HG03521 (cell line): ENCODE data around the gene AFG3L2.

ENCODE experiments used
- ATAC-seq: cut with Tn5 transposase; IDR thresholded peaks from one replicate; pipeline ENCODE4 v1.9.1; 2021; ENCODE audit warnings: mild to moderate bottlenecking, moderate library complexity; ENCODE audit not compliant: unreplicated experiment

The AFG3L2 gene

GRCh38 chr18:12327510-12328178 lies 49.4 kb downstream of the AFG3L2 start:
- ATAC-seq, result no peak

DNA sequence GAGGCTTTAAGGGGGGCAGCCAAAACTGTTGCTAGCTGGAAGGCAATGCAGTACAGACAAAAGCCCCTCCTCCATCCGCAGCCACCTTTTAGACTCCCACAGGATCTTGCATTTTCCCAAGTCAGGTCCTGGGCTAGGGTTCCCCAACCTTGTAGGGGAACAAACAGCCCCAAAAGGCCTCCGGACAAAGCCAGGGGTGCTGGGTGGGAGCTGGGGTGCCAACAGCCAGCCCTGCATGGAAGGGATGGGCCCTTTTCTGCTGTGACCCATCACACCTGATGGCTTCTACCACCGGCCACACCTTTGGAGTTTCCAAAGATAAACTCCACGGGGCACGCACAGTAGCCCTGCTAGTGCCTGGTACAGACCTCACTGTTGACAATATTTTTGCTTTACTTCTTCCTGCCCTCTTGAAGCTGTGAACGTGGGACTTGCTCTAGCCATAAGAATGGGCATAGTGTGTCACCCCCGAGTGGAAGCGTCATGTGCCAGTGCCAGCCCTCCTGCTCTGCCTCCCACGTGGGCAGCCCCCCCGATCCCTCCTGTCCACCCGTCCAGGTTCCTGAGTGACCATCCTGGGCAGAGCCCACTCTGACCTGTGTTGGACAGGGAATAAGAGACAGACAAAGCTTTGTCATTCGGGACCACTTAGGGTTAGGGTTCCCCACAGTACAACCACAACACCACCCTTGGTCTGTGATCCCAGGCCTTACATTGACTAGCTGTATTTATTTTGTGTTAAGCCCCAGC lies 50.1 kb downstream of the AFG3L2 start:
- no peak for ATAC-seq

GRCh38 chr18:12325726-12326245 lies 51.2 kb downstream of the AFG3L2 start:
- no peak for ATAC-seq

GRCh38 chr18:12324991-12325725 lies 51.9 kb downstream of the AFG3L2 start:
- ATAC-seq, result no peak

DNA sequence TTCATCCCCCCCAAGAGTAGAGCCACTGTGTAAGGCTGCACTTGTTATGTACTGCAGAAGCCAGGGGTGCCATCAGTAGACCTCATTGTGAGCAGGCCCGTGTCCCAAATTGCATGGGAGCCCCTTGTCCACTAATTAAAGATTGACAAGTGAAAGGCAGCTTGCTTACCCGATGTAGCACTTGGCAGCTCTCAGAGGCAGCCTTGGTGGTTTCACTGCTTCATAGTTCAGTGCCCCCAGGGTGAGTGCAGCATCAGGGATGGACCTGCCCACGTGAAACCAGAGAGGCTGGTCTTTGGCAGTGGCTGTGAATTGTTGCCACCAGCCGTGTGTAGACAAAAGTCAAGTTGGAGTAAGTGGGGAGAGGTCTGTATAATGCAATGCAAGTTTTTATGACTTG lies 55.7 kb downstream of the AFG3L2 start:
- ATAC-seq, result peak; percentile 61

DNA sequence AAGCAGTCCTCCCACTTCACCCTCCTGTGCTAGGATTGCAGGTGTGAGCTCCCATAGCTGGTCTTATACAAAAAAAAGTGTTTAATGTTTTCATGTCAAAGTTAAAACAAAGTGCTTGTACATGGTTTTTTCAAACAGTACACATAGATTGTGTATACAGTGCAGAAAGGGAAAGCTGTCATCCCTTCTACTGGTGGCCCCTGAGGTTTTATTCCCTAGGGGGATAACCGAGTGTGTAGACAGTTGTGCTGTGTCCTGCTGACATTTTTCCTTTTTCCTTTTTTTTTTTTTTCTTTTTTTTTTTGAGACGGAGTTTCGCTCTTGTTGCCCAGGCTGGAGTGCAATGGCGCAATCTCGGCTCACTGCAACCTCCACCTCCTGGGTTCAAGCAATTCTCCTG lies 58.2 kb downstream of the AFG3L2 start:
- ATAC-seq, result no peak

DNA sequence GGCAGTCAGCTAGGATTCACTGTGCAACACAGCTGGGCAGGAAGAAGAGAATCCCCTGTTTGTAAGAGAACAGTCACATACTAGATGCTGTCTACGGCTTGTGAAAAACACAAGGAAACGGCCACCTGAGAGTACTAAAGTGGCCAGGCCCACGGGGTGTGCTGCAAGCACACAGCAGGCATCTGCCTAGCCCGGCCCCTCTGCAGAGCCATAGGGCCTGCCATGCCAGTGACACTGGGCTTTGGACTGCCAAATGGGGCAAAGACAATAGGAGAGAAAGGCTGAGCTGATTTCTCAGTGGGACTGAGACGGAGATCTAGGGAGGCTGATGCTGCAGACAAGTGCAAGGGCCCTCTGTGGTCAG lies 58.7 kb downstream of the AFG3L2 start:
- no peak for ATAC-seq

GRCh38 chr18:12317664-12318333 lies 59.2 kb downstream of the AFG3L2 start:
- no peak for ATAC-seq

DNA sequence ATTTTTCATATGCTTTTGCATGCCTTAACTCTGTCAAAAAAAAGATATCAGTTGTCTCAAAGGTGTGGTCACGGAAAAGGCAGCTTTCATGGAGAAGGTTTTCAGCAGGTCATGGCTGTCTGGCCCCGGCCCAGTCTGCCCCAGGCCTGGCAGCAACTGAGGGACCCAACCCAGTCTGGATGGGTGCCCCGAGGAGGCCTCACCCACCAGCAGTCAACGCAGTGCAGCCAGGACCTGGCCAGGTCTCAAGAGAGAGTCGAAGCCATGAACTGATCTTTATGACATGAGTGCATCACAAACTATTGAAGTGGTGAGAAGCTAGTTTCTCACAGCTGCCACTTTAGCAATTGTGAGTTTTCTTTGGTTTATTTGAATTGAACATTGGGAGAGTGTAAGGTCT lies 61.1 kb downstream of the AFG3L2 start:
- no peak for ATAC-seq

GRCh38 chr18:12315490-12315889 lies 61.5 kb downstream of the AFG3L2 start:
- ATAC-seq, result no peak

DNA sequence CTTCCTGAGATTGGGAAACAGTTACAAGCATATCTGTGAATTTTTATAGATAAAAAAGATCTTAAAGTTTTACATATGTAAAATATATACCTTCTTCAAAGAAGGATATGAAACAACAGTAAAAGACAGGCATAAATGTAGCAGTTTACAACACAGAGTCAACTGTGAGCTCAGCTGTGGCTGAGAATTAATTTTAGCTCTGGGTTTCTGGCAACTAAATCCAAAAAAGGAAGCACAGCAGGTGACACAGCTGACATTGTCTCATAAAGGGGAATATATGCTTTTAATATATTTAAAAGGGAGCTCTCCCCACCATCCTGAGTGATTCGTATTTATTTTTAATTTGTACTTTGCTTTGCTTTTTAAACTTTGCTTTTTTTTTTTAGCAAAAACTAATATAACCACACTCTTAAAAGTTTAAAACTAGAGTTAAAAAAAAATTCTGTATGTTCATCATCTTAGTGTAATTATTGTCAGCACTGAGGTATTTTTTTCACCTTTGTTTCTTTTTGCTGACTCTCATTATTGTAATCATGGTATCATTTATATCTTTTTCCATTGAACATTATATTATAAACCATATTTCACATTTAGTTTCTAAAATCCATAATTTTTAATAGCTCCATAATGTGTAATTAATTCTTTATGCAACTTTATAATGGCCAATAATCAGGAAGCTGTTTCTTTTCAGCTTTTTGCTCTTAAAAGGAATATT lies 62.3 kb downstream of the AFG3L2 start:
- ATAC-seq, result no peak

GRCh38 chr18:12313530-12314245 lies 63.3 kb downstream of the AFG3L2 start:
- ATAC-seq, result no peak

DNA sequence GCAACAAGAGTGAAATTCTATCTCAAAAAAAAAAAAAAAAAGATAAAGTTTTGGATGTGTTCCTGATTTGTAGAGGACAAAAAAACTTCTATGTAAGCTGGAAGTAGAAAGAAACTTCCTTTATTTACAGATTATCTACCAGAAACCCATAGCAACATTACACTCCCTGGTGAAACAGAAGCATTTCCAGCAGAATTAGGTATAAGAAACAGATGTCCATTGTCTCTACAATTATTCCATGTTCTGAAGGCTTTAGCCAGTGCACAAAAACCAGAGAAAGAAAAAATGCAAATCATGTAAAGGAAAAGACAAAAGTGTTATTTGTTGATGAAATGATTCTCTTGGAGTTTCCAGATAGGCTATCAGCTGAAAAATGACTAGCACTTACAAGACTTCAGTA lies 64.1 kb downstream of the AFG3L2 start:
- ATAC-seq, result no peak

- ATAC-seq, result no peak
These were observed 66.3 kb downstream of the AFG3L2 start for GRCh38 chr18:12310762-12311161.

DNA sequence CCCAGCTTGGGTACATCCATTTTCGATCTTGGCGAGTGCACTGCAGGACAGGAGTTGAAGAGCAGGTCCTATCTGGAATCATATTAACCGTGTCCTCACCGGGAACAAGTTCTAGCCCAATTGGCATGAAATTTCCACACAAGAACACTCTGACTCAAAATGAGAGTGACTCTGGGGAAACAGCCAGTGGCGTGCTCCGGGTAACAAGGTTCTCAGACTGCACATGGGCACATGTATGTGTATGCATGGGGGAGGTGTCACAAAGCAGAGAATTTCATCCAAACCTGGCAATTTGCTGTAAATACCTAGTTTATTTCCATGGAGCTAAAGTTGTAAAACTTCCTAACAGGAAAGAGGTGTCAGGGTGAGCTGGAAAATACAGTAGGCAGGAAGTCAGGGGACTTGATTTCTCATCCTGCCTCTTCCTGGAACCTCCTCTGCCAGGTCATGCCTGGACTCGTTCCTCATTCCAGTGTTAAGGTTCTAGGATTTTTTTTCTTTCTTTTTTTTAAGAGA lies 67.3 kb downstream of the AFG3L2 start:
- ATAC-seq, result no peak

GRCh38 chr18:12308386-12309100 lies 68.5 kb downstream of the AFG3L2 start:
- ATAC-seq, result peak; percentile 47

- peak; percentile 51 for ATAC-seq
These were observed 69.2 kb downstream of the AFG3L2 start, which contains the start of gene TUBB6 for GRCh38 chr18:12307701-12308385. TUBB6 (plus strand) TSS chr18:12308241; CDS start chr18:12308293, 52 bp downstream.
